CD4-positive, alpha-beta T cell treated with Interleukin-21 for 1 hour (primary cell): ENCODE measurements around the gene DCDC2B.

Source experiments
- DNase-seq: peaks from one replicate; pipeline ENCODE4 v3.0.0-alpha.2; 2020

Gene DCDC2B

GRCh38 chr1:32263744-32264143 lies 54.9 kb downstream of the DCDC2B start:
- DNase-seq = no peak
